ENCODE results near the gene DNMT3L. TPM values are rescaled to one million over a fixed set of nuclear protein-coding genes. Genes with fewer than 3 reads are reported as not detected.
A peak's percentile ranks its signal among the peaks of the same experiment; 100 is the strongest.
"Not testable (repeated sequence)": the region's sequence is repeated elsewhere in the genome, so short reads cannot be mapped to it uniquely, and the experiment has no call there.

DNMT3L gene
- total RNA-seq: not detected

GRCh38 chr21:44261675-44262295, at the start of gene DNMT3L:
TSS of gene DNMT3L (minus strand) at chr21:44261897. CDS start at chr21:44261259, 638 bp downstream.
- Histone ChIP-seq H3K4me1 (ENCODE audit: control insufficient read depth in 3 of 3, insufficient read depth in 3 of 3, low read length in 3 of 3) (no peaks in the 10 kb centered on the region), H3K36me3 (ENCODE audit: control insufficient read depth in 3 of 3, insufficient read depth in 3 of 3, low read length in 3 of 3) (no peaks in the 10 kb centered on the region), H3K9ac (ENCODE audit: low read depth in 1 of 3, low read length in 3 of 3) (no peak within 1 kb of the TSS), H3K4me3 (ENCODE audit: low read length in 3 of 3) (no peak within 1 kb of the TSS), H3K27ac (ENCODE audit: low read depth, low read length) (no peak within 1 kb of the TSS), H3K27me3 (ENCODE audit: control insufficient read depth in 3 of 3, insufficient read depth in 3 of 3, low read length in 3 of 3) (peaks cover 2 to 13% (median 5%) of the 10 kb centered on the region in 3 donors), H3K9me3 (ENCODE audit: control insufficient read depth in 3 of 3, low read length in 3 of 3) (peaks cover 0 to 2% (median 0%) of the 10 kb centered on the region in 3 donors)

GRCh38 chr21:44310628-44311507, 49.2 kb upstream of the DNMT3L start:
- peaks cover 23 to 36% (median 24%) of the 10 kb centered on the region in 3 donors for H3K36me3 ChIP-seq (ENCODE audit: control insufficient read depth in 3 of 3, insufficient read depth in 3 of 3, low read length in 3 of 3)
- H3K4me1 ChIP-seq (ENCODE audit: control insufficient read depth in 3 of 3, insufficient read depth in 3 of 3, low read length in 3 of 3): no peaks in the 10 kb centered on the region
- H3K27me3 ChIP-seq (ENCODE audit: control insufficient read depth in 3 of 3, insufficient read depth in 3 of 3, low read length in 3 of 3): no peaks in the 10 kb centered on the region
- no peak overlapping the region for H3K4me3 ChIP-seq (ENCODE audit: low read length in 3 of 3)
- no peak overlapping the region for H3K27ac ChIP-seq (ENCODE audit: low read depth, low read length)
- H3K9ac ChIP-seq (ENCODE audit: low read depth in 1 of 3, low read length in 3 of 3): no peak overlapping the region
- no peaks in the 10 kb centered on the region for H3K9me3 ChIP-seq (ENCODE audit: control insufficient read depth in 3 of 3, low read length in 3 of 3)

GRCh38 chr21:44306936-44307704, 45.4 kb upstream of the DNMT3L start:
- Histone ChIP-seq H3K36me3 (ENCODE audit: control insufficient read depth in 3 of 3, insufficient read depth in 3 of 3, low read length in 3 of 3) (peaks cover 17 to 18% (median 18%) of the 10 kb centered on the region in 3 donors), H3K9me3 (ENCODE audit: control insufficient read depth in 3 of 3, low read length in 3 of 3) (no peaks in the 10 kb centered on the region), H3K27ac (ENCODE audit: low read depth, low read length) (no peak overlapping the region), H3K4me3 (ENCODE audit: low read length in 3 of 3) (no peak overlapping the region), H3K27me3 (ENCODE audit: control insufficient read depth in 3 of 3, insufficient read depth in 3 of 3, low read length in 3 of 3) (no peaks in the 10 kb centered on the region), H3K9ac (ENCODE audit: low read depth in 1 of 3, low read length in 3 of 3) (no peak overlapping the region), H3K4me1 (ENCODE audit: control insufficient read depth in 3 of 3, insufficient read depth in 3 of 3, low read length in 3 of 3) (peaks cover 11 to 19% (median 16%) of the 10 kb centered on the region in 3 donors)

- H3K27ac ChIP-seq (ENCODE audit: low read depth, low read length): no peak overlapping the region
- H3K36me3 ChIP-seq (ENCODE audit: control insufficient read depth in 3 of 3, insufficient read depth in 3 of 3, low read length in 3 of 3): peaks cover 4 to 9% (median 5%) of the 10 kb centered on the region in 3 donors
- H3K4me3 ChIP-seq (ENCODE audit: low read length in 3 of 3): no peak overlapping the region
- peaks cover 23 to 32% (median 30%) of the 10 kb centered on the region in 3 donors for H3K4me1 ChIP-seq (ENCODE audit: control insufficient read depth in 3 of 3, insufficient read depth in 3 of 3, low read length in 3 of 3)
- H3K27me3 ChIP-seq (ENCODE audit: control insufficient read depth in 3 of 3, insufficient read depth in 3 of 3, low read length in 3 of 3): no peaks in the 10 kb centered on the region
- no peaks in the 10 kb centered on the region for H3K9me3 ChIP-seq (ENCODE audit: control insufficient read depth in 3 of 3, low read length in 3 of 3)
- no peak overlapping the region for H3K9ac ChIP-seq (ENCODE audit: low read depth in 1 of 3, low read length in 3 of 3)
Observed at GRCh38 chr21:44305691-44306090, 44.0 kb upstream of the DNMT3L start.

GRCh38 chr21:44304877-44305293, 43.2 kb upstream of the DNMT3L start:
- Histone ChIP-seq H3K27me3 (ENCODE audit: control insufficient read depth in 3 of 3, insufficient read depth in 3 of 3, low read length in 3 of 3) (no peaks in the 10 kb centered on the region), H3K4me1 (ENCODE audit: control insufficient read depth in 3 of 3, insufficient read depth in 3 of 3, low read length in 3 of 3) (peaks cover 25 to 32% (median 31%) of the 10 kb centered on the region in 3 donors), H3K27ac (ENCODE audit: low read depth, low read length) (no peak overlapping the region), H3K4me3 (ENCODE audit: low read length in 3 of 3) (no peak overlapping the region), H3K9ac (ENCODE audit: low read depth in 1 of 3, low read length in 3 of 3) (no peak overlapping the region), H3K9me3 (ENCODE audit: control insufficient read depth in 3 of 3, low read length in 3 of 3) (no peaks in the 10 kb centered on the region), H3K36me3 (ENCODE audit: control insufficient read depth in 3 of 3, insufficient read depth in 3 of 3, low read length in 3 of 3) (peaks cover 1 to 9% (median 2%) of the 10 kb centered on the region in 3 donors)

- Histone ChIP-seq H3K36me3 (ENCODE audit: control insufficient read depth in 3 of 3, insufficient read depth in 3 of 3, low read length in 3 of 3) (peaks cover 0 to 9% (median 2%) of the 10 kb centered on the region in 3 donors), H3K9ac (ENCODE audit: low read depth in 1 of 3, low read length in 3 of 3) (peak overlapping the region in 1 of 3 donors; percentile 33), H3K4me1 (ENCODE audit: control insufficient read depth in 3 of 3, insufficient read depth in 3 of 3, low read length in 3 of 3) (peaks cover 31 to 37% (median 36%) of the 10 kb centered on the region in 3 donors), H3K4me3 (ENCODE audit: low read length in 3 of 3) (no peak overlapping the region), H3K9me3 (ENCODE audit: control insufficient read depth in 3 of 3, low read length in 3 of 3) (no peaks in the 10 kb centered on the region), H3K27ac (ENCODE audit: low read depth, low read length) (no peak overlapping the region), H3K27me3 (ENCODE audit: control insufficient read depth in 3 of 3, insufficient read depth in 3 of 3, low read length in 3 of 3) (peaks cover 0 to 1% (median 0%) of the 10 kb centered on the region in 3 donors)
Observed at GRCh38 chr21:44304011-44304616, 42.4 kb upstream of the DNMT3L start.

- peaks cover 0 to 3% (median 0%) of the 10 kb centered on the region in 3 donors for H3K27me3 ChIP-seq (ENCODE audit: control insufficient read depth in 3 of 3, insufficient read depth in 3 of 3, low read length in 3 of 3)
- no peak overlapping the region for H3K4me3 ChIP-seq (ENCODE audit: low read length in 3 of 3)
- H3K27ac ChIP-seq (ENCODE audit: low read depth, low read length): no peak overlapping the region
- H3K36me3 ChIP-seq (ENCODE audit: control insufficient read depth in 3 of 3, insufficient read depth in 3 of 3, low read length in 3 of 3): peaks cover 0 to 6% (median 2%) of the 10 kb centered on the region in 3 donors
- no peaks in the 10 kb centered on the region for H3K9me3 ChIP-seq (ENCODE audit: control insufficient read depth in 3 of 3, low read length in 3 of 3)
- H3K4me1 ChIP-seq (ENCODE audit: control insufficient read depth in 3 of 3, insufficient read depth in 3 of 3, low read length in 3 of 3): peaks cover 33 to 40% (median 37%) of the 10 kb centered on the region in 3 donors
- H3K9ac ChIP-seq (ENCODE audit: low read depth in 1 of 3, low read length in 3 of 3): peak overlapping the region in 1 of 3 donors; percentile 25
Observed at GRCh38 chr21:44303490-44303981, 41.8 kb upstream of the DNMT3L start.

- H3K9me3 ChIP-seq (ENCODE audit: control insufficient read depth in 3 of 3, low read length in 3 of 3); H3K27me3 ChIP-seq (ENCODE audit: control insufficient read depth in 3 of 3, insufficient read depth in 3 of 3, low read length in 3 of 3); H3K36me3 ChIP-seq (ENCODE audit: control insufficient read depth in 3 of 3, insufficient read depth in 3 of 3, low read length in 3 of 3); H3K27ac ChIP-seq (ENCODE audit: low read depth, low read length); H3K4me3 ChIP-seq (ENCODE audit: low read length in 3 of 3): not testable (repeated sequence)
- H3K9ac ChIP-seq (ENCODE audit: low read depth in 1 of 3, low read length in 3 of 3): peak overlapping the region in 1 of 3 donors; percentile 66
- peaks cover 33 to 40% (median 40%) of the 10 kb centered on the region in 3 donors for H3K4me1 ChIP-seq (ENCODE audit: control insufficient read depth in 3 of 3, insufficient read depth in 3 of 3, low read length in 3 of 3)
Observed at GRCh38 chr21:44302573-44303401, 41.1 kb upstream of the DNMT3L start.

Data from skeletal muscle tissue (tissue), 4 donors.